Activated CD4-positive, CD25-positive, alpha-beta regulatory T cell treated with anti-CD3 and anti-CD28 coated beads, Interleukin-2, amount 50 U/mL, for 16 hours (primary cell): ENCODE results near the gene PTPMT1.
"Not testable (repeated sequence)": the region's sequence is repeated elsewhere in the genome, so short reads cannot be mapped to it uniquely, and the experiment has no call there.

ENCODE experiments used
- DNase-seq: peaks from one replicate; pipeline ENCODE4 v3.0.0-alpha.2; 2020; ENCODE audit warnings: low read depth, low spot score

Gene PTPMT1

GRCh38 chr11:47546274-47546673 is 19.1 kb upstream of the PTPMT1 start:
- DNase-seq = not testable (repeated sequence)

GRCh38 chr11:47550288-47551047 is 14.9 kb upstream of the PTPMT1 start:
- DNase-seq = no peak

GRCh38 chr11:47551086-47551485 is 14.3 kb upstream of the PTPMT1 start:
- no peak for DNase-seq

DNA sequence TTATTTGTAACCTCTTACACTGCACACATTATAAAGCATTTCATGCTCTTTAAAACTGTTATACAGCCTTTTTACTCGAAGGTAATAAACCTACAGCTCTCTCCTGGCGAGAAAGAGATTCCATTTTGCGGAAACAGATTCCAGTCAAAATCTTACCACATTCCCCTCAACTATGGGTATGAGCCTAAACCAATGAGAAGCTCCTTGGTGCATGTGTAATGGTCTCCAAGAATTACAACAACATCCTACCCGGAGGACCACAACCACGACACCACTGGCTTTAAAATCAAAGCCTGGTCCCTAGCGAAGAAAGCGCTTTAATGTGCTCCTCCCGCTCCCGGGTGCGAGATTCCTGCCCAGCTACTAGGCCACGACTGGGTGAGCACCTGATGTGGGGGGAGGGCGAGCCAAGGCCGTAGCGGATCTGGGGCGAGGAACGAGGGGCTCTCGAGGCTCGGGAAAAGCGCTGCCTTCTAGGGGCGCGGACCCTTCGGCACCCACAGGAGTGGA is 13.3 kb upstream of the PTPMT1 start:
- DNase-seq = no peak

DNA sequence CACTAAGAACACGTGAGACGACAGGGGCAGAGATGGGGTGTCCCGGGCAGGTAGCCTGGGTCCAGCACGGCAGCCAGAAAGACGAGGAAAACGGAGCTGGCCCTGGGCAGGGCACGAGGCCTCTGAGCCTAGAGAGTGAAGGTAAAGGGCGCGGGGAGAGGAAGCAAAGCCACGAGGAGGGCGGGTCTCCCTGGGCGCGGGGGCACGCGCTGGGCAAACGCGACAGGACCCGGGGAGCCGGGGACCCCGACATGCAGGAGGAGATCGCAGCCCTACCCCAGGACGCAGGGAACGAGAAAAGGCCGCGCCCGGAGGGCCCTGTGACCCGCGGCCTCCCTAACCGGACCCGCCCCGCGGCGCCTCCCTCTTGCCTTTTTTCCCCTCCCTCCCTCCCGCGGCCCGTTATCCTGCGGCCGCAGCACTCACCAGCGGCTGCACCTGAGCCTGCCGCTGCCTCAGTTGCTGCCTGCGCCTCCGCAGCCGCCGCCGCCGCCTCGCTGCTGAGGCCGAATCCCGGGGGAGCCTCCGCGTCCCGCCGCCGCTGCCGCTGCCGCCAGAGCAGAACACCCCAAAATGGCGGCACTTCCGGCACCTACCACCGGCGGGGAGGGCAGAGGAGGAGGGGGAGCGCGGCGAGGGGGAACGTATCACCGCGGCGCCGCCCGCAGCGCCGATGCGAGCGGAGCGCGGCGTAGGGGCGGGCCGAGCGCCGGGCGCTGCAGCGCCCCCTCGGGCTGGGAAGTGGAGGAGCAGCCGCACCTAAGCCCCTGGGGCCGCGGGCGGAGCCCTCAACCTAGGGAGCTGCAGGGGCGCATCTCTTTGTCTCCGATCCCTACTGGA is 12.6 kb upstream of the PTPMT1 start, which contains the start of gene CELF1:
Gene CELF1, minus strand, starts transcription at position 567 of the 840 bp plus-strand sequence. CDS start 53,609 bp downstream, outside the sequence.
- DNase-seq = peak; percentile 89

- DNase-seq = no peak
Observed at GRCh38 chr11:47553406-47553743, 12.0 kb upstream of the PTPMT1 start.

DNA sequence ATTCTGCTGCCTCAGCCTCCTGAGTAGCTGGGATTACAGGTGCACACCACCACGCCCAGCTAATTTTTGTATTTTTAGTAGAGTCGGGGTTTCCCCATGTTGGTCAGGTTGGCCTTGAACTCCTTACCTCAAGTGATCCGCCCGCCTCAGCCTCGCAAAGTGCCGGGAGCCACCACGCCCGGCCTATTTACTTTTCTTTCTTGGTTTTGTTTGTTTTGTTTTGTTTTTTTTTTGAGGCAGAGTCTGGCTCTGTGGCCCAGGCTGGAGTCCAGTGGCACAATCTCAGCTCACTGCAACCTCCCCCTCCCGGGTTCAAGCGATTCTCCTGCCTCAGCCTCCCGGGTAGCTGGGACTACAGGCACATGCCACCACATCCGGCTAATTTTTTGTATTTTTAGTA is 8.4 kb upstream of the PTPMT1 start:
- not testable (repeated sequence) for DNase-seq

DNA sequence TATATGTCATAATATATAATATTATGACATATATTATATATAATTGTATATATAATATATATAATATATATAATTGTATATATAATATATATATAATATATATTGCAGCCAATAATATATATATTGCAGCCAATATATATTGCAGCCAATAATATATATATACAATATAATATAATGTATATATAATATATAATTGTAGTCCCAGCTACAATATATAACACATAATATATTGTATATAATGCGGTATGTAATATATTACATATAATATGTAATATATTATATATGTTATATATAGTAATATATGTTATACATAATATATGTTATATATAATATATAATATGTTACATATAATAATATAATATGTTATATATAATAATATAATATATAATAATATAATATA is 6.7 kb upstream of the PTPMT1 start:
- no peak for DNase-seq

DNA sequence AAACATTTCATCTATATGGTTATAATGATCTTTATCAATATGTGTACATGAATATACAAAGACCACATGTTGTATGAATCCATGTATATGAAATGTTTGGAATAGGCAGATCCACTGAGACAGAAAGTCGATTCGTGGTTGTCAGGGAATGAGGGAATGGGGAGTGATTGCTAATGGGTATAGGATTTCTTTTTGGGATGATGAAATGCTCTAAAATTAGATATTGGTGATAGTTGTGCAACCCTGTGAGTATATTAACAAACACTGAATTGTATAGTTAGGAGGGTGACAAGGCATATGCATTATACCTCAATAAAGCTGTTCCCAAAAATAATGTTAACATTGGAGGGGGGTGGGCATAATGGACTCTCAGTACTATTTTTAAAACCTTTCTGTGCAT is 5.0 kb upstream of the PTPMT1 start:
- DNase-seq = no peak

- not testable (repeated sequence) for DNase-seq
Observed at GRCh38 chr11:47562393-47562792, 3.0 kb upstream of the PTPMT1 start.

DNA sequence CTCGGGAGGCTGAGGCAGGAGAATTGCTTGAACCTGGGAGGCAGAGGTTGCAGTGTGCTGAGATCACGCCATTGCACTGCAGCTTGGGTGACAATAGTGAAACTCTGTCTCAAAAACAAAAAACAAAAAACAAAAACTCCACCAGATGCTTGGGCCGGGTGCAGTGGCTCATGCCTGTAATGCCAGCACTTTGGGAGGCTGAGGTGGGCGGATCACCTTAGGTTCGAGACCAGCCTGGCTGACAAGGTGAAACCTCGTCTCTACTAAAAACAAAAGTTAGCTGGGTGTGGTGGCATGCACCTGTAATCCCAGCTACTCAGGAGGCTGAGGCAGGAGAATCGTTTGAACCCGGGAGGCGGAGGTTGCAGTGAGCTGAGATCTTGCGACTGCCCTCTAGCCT is 1.0 kb upstream of the PTPMT1 start:
- not testable (repeated sequence) for DNase-seq

GRCh38 chr11:47564933-47565339 is 463 bp upstream of the PTPMT1 start:
- DNase-seq = no peak

DNA sequence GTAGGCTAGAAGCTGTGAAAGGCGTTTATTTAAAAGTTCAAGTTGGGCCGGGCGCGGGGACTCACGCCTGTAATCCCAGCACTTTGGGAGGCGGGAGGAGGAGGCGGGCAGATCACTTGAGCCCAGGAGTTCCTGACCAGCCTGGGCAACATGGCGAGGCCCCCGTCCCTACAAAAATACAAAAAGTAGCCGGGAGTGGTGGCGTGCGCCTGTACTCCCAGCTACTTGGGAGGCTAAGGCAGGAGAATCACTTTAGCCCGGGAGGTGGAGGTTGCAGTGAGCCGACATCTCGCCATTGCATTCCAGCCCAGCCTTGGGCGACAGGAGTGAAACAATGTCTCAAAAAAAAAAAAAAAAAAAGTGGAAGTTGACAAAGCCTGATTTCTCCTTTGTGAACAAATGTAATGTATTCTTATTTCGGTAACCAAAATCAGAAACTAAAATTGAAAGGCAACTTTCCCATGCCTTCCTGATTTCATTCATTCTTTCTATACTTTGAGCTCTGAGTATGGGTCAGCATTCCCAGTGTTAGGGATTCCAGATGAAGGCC is 825 bp downstream of the PTPMT1 start:
- DNase-seq = no peak

- no peak for DNase-seq
Observed at GRCh38 chr11:47569646-47570045, 4.2 kb downstream of the PTPMT1 start.

- no peak for DNase-seq
Observed at GRCh38 chr11:47570651-47571356, 5.4 kb downstream of the PTPMT1 start.

GRCh38 chr11:47571357-47571729 is 5.9 kb downstream of the PTPMT1 start:
- no peak for DNase-seq

GRCh38 chr11:47571895-47572294 is 6.5 kb downstream of the PTPMT1 start:
- no peak for DNase-seq

DNA sequence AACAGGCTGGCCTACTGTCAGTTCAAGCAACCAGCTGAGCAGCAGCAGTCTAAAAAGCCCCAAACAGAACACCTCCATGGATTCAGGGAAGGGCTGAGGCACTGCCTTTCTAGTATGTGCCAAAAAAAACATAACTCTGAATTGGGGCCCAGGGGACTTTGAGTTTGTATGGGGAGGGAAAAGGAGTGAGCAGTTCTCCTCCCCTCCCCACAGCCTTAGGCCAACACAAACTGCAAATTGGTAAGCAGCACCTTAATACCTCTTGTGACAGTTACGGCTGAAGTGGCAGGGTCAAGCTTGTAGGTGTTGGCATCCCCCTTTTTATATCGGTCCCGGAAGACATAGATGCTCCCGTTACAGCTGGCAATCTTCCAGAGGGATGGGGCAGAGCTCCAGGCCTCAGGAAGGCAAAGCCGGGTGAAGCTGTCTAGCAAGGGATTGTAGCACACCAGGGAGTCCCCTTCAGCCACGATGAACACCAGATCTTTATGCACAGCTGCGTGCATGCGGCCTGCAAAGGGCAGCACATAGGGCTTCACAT is 7.4 kb downstream of the PTPMT1 start:
- no peak for DNase-seq

- DNase-seq = no peak
Observed at GRCh38 chr11:47573321-47573720, 7.9 kb downstream of the PTPMT1 start.

- no peak for DNase-seq
Observed at GRCh38 chr11:47577460-47578041, 12.2 kb downstream of the PTPMT1 start.
